GM12878 (cell line): ENCODE measurements around the gene MCRIP2. TPM values are rescaled to one million over a fixed set of nuclear protein-coding genes. Genes with fewer than 3 reads are reported as not detected.

Source experiments
- ATAC-seq: fragments of 200-7000 bp; cut with Tn5 transposase; 3 replicates; pipeline ENCODE4 v1.9.1; 2020; ENCODE audit warnings: mild to moderate bottlenecking, moderate library complexity
- BruUV-seq: library from RNA; stranded (reverse); fragments of 400-500 nt; replicated peaks from 2 replicates; lab custom pipeline; 2021; lab: Mats Ljungman, UMichigan
- CTCF ChIA-PET: fragments of 300-600 bp; sonication (Branson Sonifier 250); formaldehyde crosslinking; extraction: SDS; loops from one replicate; lab custom pipeline; 2021; ENCODE audit warnings: inconsistent platforms; lab: Yijun Ruan, JAX
- POLR2A ChIA-PET: fragments of 350-600 bp; formaldehyde crosslinking; extraction: SDS; loops from one replicate; lab custom pipeline; 2021; ENCODE audit warnings: inconsistent platforms; lab: Charles Lee
- RAD21 ChIA-PET: fragments of 300-600 bp; sonication (Branson Sonifier 250); formaldehyde crosslinking; loops from one replicate; lab custom pipeline; 2023; ENCODE audit warnings: antibody characterized with exemption; ENCODE audit not compliant: unreplicated experiment; lab: Charles Lee
- SMC1A ChIA-PET: fragments of 300-600 bp; sonication (Branson Sonifier 250); formaldehyde crosslinking; loops from one replicate; lab custom pipeline; 2023; ENCODE audit not compliant: unreplicated experiment, uncharacterized antibody; lab: Charles Lee
- DNase-seq: peaks from one replicate; pipeline ENCODE4 v3.0.0-alpha.2; 2011; ENCODE audit warnings: low read depth, low spot score
- FAIRE-seq: peaks from 3 replicates; lab custom pipeline; 2011; peaks lifted over from hg19 to GRCh38; lab: Jason Lieb, UNC
- H2AFZ ChIP-seq: 2 replicates; pipeline ENCODE4 v1.6.0; 2011; ENCODE audit warnings: low read depth, low read length, control low read depth; ENCODE audit not compliant: control insufficient read depth
- H3K27ac ChIP-seq: 2 replicates; pipeline ENCODE4 v1.5.1; 2011; ENCODE audit warnings: control low read depth; ENCODE audit not compliant: control insufficient read depth, insufficient read depth
- H3K27me3 ChIP-seq, 2 experiments: replicated peaks in 1 of 2; 2 replicates each; pipeline versions ENCODE4 v1.6.0 to v1.6.1; 2011; ENCODE audit warnings: low read length in 1 of 2; ENCODE audit not compliant: control insufficient read depth in 2 of 2, insufficient read depth in 2 of 2
- H3K36me3 ChIP-seq, 2 experiments: 2 replicates each; pipeline ENCODE4 v1.5.1; 2011; ENCODE audit warnings: low read length in 1 of 2; ENCODE audit not compliant: control insufficient read depth in 2 of 2, insufficient read depth in 2 of 2
- H3K4me1 ChIP-seq: 2 replicates; pipeline ENCODE4 v1.6.1; 2011; ENCODE audit warnings: mild to moderate bottlenecking, low read length, moderate library complexity, mixed read lengths; ENCODE audit not compliant: control insufficient read depth, insufficient read depth
- H3K4me2 ChIP-seq: 2 replicates; pipeline ENCODE4 v1.6.0; 2011; ENCODE audit warnings: control low read depth; ENCODE audit not compliant: control insufficient read depth, insufficient read depth
- H3K4me3 ChIP-seq: fragments of 200-600 bp; sonication (generic); 2 replicates; pipeline ENCODE4 v1.5.1; 2016
- H3K79me2 ChIP-seq: 2 replicates; pipeline ENCODE4 v1.6.0; 2011; ENCODE audit warnings: low read length; ENCODE audit not compliant: control insufficient read depth, insufficient read depth
- H3K9ac ChIP-seq: 2 replicates; pipeline ENCODE4 v1.8.0; 2011; ENCODE audit warnings: low read length, control low read depth, mixed read lengths; ENCODE audit not compliant: control insufficient read depth, insufficient read depth
- H3K9me3 ChIP-seq: replicated peaks from 3 replicates; pipeline ENCODE4 v1.5.1; 2011; ENCODE audit warnings: mild to moderate bottlenecking, low read length; ENCODE audit not compliant: control insufficient read depth, insufficient read depth
- H4K20me1 ChIP-seq: 2 replicates; pipeline ENCODE4 v1.6.0; 2011; ENCODE audit not compliant: control insufficient read depth, insufficient read depth
- BCL11A ChIP-seq: IDR thresholded peaks from 2 replicates; pipeline ENCODE4 v1.6.1; 2011; ENCODE audit warnings: low read depth, low read length
- BMI1 ChIP-seq: fragments of 450-650 bp; IDR thresholded peaks from 2 replicates; pipeline ENCODE4 v1.6.1; 2016; ENCODE audit warnings: mild to moderate bottlenecking, moderate library complexity, borderline replicate concordance
- ELK1 ChIP-seq: IDR thresholded peaks from 2 replicates; pipeline ENCODE4 v1.6.1; 2012; ENCODE audit warnings: low read depth, low read length, improper control_type of control experiment
- EP300 ChIP-seq, 2 experiments: fragments of 150-350 bp in 1 of 2; IDR thresholded peaks; 2 replicates each; pipeline ENCODE4 v1.6.1; 2011 to 2012; ENCODE audit warnings: low read depth in 2 of 2, low read length in 2 of 2, borderline replicate concordance in 1 of 2, improper control_type of control experiment in 1 of 2, inconsistent platforms in 1 of 2; ENCODE audit not compliant: control insufficient read depth in 1 of 2
- EZH2 ChIP-seq: IDR thresholded peaks from 2 replicates; pipeline ENCODE4 v1.6.1; 2012; ENCODE audit warnings: low read depth, mild to moderate bottlenecking, control low read depth, inconsistent platforms, low read length, borderline replicate concordance; ENCODE audit not compliant: control insufficient read depth
- FOXM1 ChIP-seq: IDR thresholded peaks from 2 replicates; pipeline ENCODE4 v1.6.1; 2012; ENCODE audit warnings: low read depth, mild to moderate bottlenecking, inconsistent platforms, low read length, moderate library complexity
- GABPA ChIP-seq: IDR thresholded peaks from 2 replicates; pipeline ENCODE4 v1.6.1; 2014; ENCODE audit warnings: antibody characterized with exemption, low read depth, mild to moderate bottlenecking, inconsistent platforms
- JUNB ChIP-seq: IDR thresholded peaks from 2 replicates; pipeline ENCODE4 v1.6.1; 2016; ENCODE audit warnings: antibody characterized with exemption, mild to moderate bottlenecking
- LARP7 ChIP-seq: fragments of 450-650 bp; IDR thresholded peaks from 2 replicates; pipeline ENCODE4 v1.6.1; 2017; ENCODE audit warnings: mild to moderate bottlenecking
- PAX8 ChIP-seq: fragments of 450-650 bp; IDR thresholded peaks from 2 replicates; pipeline ENCODE4 v1.6.1; 2017; ENCODE audit warnings: mild to moderate bottlenecking, moderate library complexity
- POLR2A ChIP-seq: IDR thresholded peaks from 2 replicates; pipeline ENCODE4 v1.6.1; 2011; ENCODE audit warnings: low read depth, mild to moderate bottlenecking, low read length
- SMAD1 ChIP-seq: fragments of 450-650 bp; IDR thresholded peaks from 2 replicates; pipeline ENCODE4 v1.6.1; 2018; ENCODE audit warnings: mild to moderate bottlenecking, low read depth; ENCODE audit not compliant: partially characterized antibody
- STAT1 ChIP-seq: fragments of 450-650 bp; conservative IDR thresholded peaks from 2 replicates; pipeline ENCODE4 v1.6.1; 2014; ENCODE audit warnings: antibody characterized with exemption, mild to moderate bottlenecking
- STAT3 ChIP-seq: IDR thresholded peaks from 2 replicates; pipeline ENCODE4 v1.6.1; 2011; ENCODE audit warnings: low read depth, low read length, improper control_type of control experiment
- ZNF687 ChIP-seq: fragments of 450-650 bp; IDR thresholded peaks from 2 replicates; pipeline ENCODE4 v1.6.1; 2017; ENCODE audit warnings: mild to moderate bottlenecking, moderate library complexity
- WGBS: methylation state at CpG from one replicate; pipeline ENCODE4 v1.1.6; 2016; ENCODE audit warnings: low lambda C conversion rate; ENCODE audit not compliant: insufficient replicate concordance, insufficient coverage; ENCODE audit errors: missing lambda C conversion rate; 5-methylcytosine and 5-hydroxymethylcytosine counted together
- in situ Hi-C: fragments of 300-500 bp; cut with MboI; formaldehyde crosslinking; loops from 9 replicates; pipeline ENCODE4 v1.14.3; 2018; ENCODE audit warnings: mixed read lengths
- intact Hi-C: fragments of 100-400 bp; cut with micrococcal nuclease; formaldehyde crosslinking; loops from one replicate; pipeline ENCODE4 v1.14.2; 2022; ENCODE audit not compliant: unreplicated experiment
- polyA plus RNA-seq, 11 experiments: library from polyadenylated mRNA; depleted of rRNA in 4 of 11; unstranded in 6 of 11; stranded (reverse) in 5 of 11; fragments of >200 nt; fragmentation: Nextera tagmentation in 4 of 11; fragmentation: Illumina TruSeq in 1 of 11; extraction: Ambion mirVana in 4 of 11; extraction: Trizol in 1 of 11; gene quantifications; 1 replicate in 1 of 11; 2 replicates in 10 of 11; pipeline versions ENCODE4 v1.2.1 to v1.2.3, GENCODE V29; 2011 to 2016; ENCODE audit warnings: inconsistent platforms in 2 of 11, missing spikeins in 2 of 11, low read depth in 1 of 11
- total RNA-seq, 4 experiments: library from RNA; depleted of rRNA in 3 of 4; stranded (reverse); fragments of >200 nt in 3 of 4; fragmentation: Illumina TruSeq in 1 of 4; extraction: Trizol in 1 of 4; gene quantifications; 2 replicates each; pipeline versions ENCODE4 v1.2.1 to v1.2.3, GENCODE V29; 2013 to 2021
- TF ChIP-seq, protein P1 (sequence below): fragments of 450-650 bp; IDR thresholded peaks from 2 replicates; pipeline ENCODE4 v1.6.1; 2016; ENCODE audit warnings: mild to moderate bottlenecking

The MCRIP2 gene
- total and polyA plus RNA-seq, 10 of the 15 experiments (the other 5 are each of a cell fraction or from before 2014, with no cell fraction given) = 0.19 to 93.1 (median 57.9) TPM

DNA sequence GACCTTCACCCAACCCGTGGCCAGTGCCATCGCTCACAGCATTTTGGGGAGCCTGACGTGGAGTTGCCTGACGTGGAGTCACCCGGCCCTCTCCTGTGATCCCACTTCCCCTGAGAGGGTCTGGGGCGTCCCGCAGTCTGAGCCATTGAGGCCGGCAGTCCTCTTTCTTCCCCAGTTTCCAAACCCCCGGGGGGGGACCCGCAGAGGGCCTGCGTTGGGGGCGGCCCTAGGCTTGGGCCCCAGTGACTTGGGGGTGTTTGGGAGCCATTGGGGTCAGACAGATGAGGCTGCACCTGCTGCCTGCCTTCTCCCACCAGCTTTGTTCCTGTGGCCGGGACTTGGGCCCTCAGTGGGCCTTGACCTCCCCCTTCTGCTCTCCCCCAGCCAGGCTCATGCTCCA lies 28.0 kb downstream of the MCRIP2 start:
- peaks cover 0 to 18% of the 10 kb centered on the region in 2 experiments; a peak in 3 of 4 replicates for H3K36me3 ChIP-seq
- TF ChIP-seq EZH2 (no peak), ZNF687 (no peak), SMAD1 (no peak), BMI1 (no peak), JUNB (no peak), PAX8 (no peak), EP300 (IDR thresholded peaks at IDR 0.05; ENCODE audit: borderline replicate concordance in 1 of 2, control insufficient read depth in 1 of 2, low read depth in 2 of 2, low read length in 2 of 2) (no peak), GABPA (no peak), LARP7 (no peak), POLR2A (no peak), FOXM1 (no peak), STAT1 (no peak), BCL11A (no peak), STAT3 (no peak), ELK1 (no peak)
- TF ChIP-seq, protein P1, sequence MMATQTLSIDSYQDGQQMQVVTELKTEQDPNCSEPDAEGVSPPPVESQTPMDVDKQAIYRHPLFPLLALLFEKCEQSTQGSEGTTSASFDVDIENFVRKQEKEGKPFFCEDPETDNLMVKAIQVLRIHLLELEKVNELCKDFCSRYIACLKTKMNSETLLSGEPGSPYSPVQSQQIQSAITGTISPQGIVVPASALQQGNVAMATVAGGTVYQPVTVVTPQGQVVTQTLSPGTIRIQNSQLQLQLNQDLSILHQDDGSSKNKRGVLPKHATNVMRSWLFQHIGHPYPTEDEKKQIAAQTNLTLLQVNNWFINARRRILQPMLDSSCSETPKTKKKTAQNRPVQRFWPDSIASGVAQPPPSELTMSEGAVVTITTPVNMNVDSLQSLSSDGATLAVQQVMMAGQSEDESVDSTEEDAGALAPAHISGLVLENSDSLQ = no peak
- DNase-seq = no peak
- no TSS peak for BruUV-seq
- ATAC-seq = no peak
- FAIRE-seq = no peak
- no peak overlapping the region for H3K4me3 ChIP-seq
- H3K79me2 ChIP-seq = peaks cover 16% of the 10 kb centered on the region
- in situ Hi-C loops = loop anchor here (10.0 kb wide), 1 partner anchor 275 kb away; the partner anchor contains the start of gene NME4
- H3K27ac ChIP-seq = no peak overlapping the region
- peaks cover 2% of the 10 kb centered on the region; the same call in 1 of the 2 replicates for H3K4me1 ChIP-seq
- H3K9ac ChIP-seq = peak overlapping the region; percentile 97; the same call in 1 of the 2 replicates
- ChIA-PET RAD21 (no interaction called here), SMC1A (no interaction called here), CTCF (interaction anchor here (1.6 kb wide), 1 partner anchor 10 kb away, joined by 3 read pairs; no protein-coding TSS in a partner anchor), POLR2A (interaction anchor here (1.1 kb wide), 1 partner anchor 20 kb away, joined by 3 read pairs; no protein-coding TSS in a partner anchor)
- H3K9me3 ChIP-seq = no peaks in the 10 kb centered on the region
- H3K27me3 ChIP-seq = no peaks in the 10 kb centered on the region
- no peaks in the 10 kb centered on the region; the same call in 1 of the 2 replicates for H4K20me1 ChIP-seq
- no peak overlapping the region for H2AFZ ChIP-seq
- H3K4me2 ChIP-seq = no peak overlapping the region; the same call in 1 of the 2 replicates
- intact Hi-C loops = loop anchor here (10.0 kb wide), 1 partner anchor 275 kb away; the partner anchor contains the start of gene NME4
- WGBS = 90% methylated on average over 11 of the region's 13 CpGs
